Right kidney (tissue), 1 donor: ENCODE measurements around the gene TRIM38.

Experiments
- DNase-seq: peaks from one replicate; pipeline ENCODE4 v3.0.0-alpha.2; 2016

The TRIM38 gene

GRCh38 chr6:26026833-26027490 is 64.4 kb downstream of the TRIM38 start:
- DNase-seq = peak; percentile 88

GRCh38 chr6:26027491-26028211 is 65.0 kb downstream of the TRIM38 start:
- DNase-seq = no peak

- DNase-seq = no peak
These were observed 65.7 kb downstream of the TRIM38 start for GRCh38 chr6:26028212-26028745.

- no peak for DNase-seq
These were observed 66.4 kb downstream of the TRIM38 start for GRCh38 chr6:26028746-26029569.

- DNase-seq = no peak
These were observed 66.9 kb downstream of the TRIM38 start for GRCh38 chr6:26029570-26029856.

- no peak for DNase-seq
These were observed 67.5 kb downstream of the TRIM38 start for GRCh38 chr6:26029857-26030653.

GRCh38 chr6:26030716-26031115 is 68.1 kb downstream of the TRIM38 start:
- no peak for DNase-seq

- no peak for DNase-seq
These were observed 68.6 kb downstream of the TRIM38 start for GRCh38 chr6:26031151-26031594.

GRCh38 chr6:26031595-26032339 is 69.2 kb downstream of the TRIM38 start:
- peak; percentile 87 for DNase-seq

- DNase-seq = peak; percentile 77
These were observed 69.9 kb downstream of the TRIM38 start for GRCh38 chr6:26032340-26033084.

- DNase-seq = peak; percentile 95
These were observed 70.7 kb downstream of the TRIM38 start for GRCh38 chr6:26033085-26033940.

- peak; percentile 88 for DNase-seq
These were observed 71.3 kb downstream of the TRIM38 start for GRCh38 chr6:26033941-26034354.

- no peak for DNase-seq
These were observed 72.3 kb downstream of the TRIM38 start for GRCh38 chr6:26034905-26035304.
